DND-41 (cell line): ENCODE data around the gene CYP2A6.

Experiments used
- EZH2 ChIP-seq: IDR thresholded peaks from 3 replicates; pipeline ENCODE4 v1.6.1; 2012; ENCODE audit warnings: borderline replicate concordance, low read depth, mild to moderate bottlenecking, moderate library complexity, low read length, inconsistent platforms; ENCODE audit not compliant: severe bottlenecking
- TF ChIP-seq, protein P1 (sequence below): IDR thresholded peaks from 2 replicates; pipeline ENCODE4 v1.5.1; 2012; ENCODE audit warnings: borderline replicate concordance, low read length, moderate library complexity, mild to moderate bottlenecking; ENCODE audit not compliant: poor library complexity, severe bottlenecking; ENCODE audit errors: extremely low read depth

DNA sequence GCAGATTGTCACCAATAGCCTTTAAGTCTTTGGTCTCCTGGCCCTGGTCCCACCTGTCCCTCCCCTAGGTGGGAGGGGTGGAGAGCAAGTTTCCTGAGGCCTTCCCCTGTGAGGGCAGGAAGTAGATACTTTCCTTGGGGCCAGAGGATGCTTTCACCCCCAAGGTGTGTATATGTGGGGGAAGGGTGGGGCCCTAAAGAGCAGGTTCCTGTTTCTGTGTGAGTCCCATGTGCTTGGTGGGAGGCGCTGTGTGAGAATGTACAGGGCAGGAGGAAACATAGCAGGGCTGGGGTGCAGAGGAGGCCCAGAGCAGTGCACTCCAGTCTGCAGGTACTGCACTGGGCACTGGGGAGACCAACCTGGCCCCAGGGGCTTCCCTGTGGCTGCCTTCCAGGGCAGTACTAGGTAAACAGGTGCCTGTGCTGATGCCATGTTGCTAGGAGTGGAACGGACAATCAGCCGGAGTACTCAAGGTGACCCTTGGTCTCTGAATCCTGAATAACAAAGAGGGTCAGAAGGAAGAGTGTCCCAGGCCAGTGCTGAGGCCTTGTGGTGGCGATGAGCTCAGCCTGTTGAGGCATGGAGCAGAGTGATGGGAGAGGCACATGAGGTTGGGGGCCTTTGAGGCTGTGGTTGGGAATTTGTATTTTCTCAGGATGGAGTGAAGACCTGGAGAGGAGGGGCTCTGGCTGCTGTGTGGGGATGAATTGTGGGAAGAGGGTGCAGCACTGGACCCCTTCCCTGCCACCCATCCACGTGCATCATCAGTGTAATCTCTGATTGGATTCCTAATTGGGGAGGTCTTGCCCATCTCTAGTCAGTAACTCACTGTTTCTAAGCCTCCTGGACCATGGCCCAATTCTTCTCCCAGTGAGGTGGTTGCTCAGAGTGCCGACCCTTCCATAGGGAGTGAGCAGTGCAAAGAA lies 46.1 kb downstream of the CYP2A6 start:
- no peak for TF ChIP-seq EZH2
- TF ChIP-seq, protein P1, sequence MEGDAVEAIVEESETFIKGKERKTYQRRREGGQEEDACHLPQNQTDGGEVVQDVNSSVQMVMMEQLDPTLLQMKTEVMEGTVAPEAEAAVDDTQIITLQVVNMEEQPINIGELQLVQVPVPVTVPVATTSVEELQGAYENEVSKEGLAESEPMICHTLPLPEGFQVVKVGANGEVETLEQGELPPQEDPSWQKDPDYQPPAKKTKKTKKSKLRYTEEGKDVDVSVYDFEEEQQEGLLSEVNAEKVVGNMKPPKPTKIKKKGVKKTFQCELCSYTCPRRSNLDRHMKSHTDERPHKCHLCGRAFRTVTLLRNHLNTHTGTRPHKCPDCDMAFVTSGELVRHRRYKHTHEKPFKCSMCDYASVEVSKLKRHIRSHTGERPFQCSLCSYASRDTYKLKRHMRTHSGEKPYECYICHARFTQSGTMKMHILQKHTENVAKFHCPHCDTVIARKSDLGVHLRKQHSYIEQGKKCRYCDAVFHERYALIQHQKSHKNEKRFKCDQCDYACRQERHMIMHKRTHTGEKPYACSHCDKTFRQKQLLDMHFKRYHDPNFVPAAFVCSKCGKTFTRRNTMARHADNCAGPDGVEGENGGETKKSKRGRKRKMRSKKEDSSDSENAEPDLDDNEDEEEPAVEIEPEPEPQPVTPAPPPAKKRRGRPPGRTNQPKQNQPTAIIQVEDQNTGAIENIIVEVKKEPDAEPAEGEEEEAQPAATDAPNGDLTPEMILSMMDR = no peak
